Activated effector memory CD4-positive, alpha-beta T cell treated with anti-CD3 and anti-CD28 coated beads, Interleukin-2, amount 50 U/mL, for 16 hours (primary cell): ENCODE data around the gene SYNE2.

Source experiments
- DNase-seq: peaks from one replicate; pipeline ENCODE4 v3.0.0-alpha.2; 2020

Gene SYNE2

GRCh38 chr14:63875311-63875710 is 22.5 kb downstream of the SYNE2 start:
- no peak for DNase-seq

- DNase-seq = no peak
Measured at GRCh38 chr14:63877550-63877939, 24.7 kb downstream of the SYNE2 start.

GRCh38 chr14:63878052-63878451 is 25.2 kb downstream of the SYNE2 start:
- DNase-seq = no peak

- DNase-seq = no peak
Measured at GRCh38 chr14:63878792-63879191, 26.0 kb downstream of the SYNE2 start.

- DNase-seq = no peak
Measured at GRCh38 chr14:63881926-63882325, 29.1 kb downstream of the SYNE2 start.

GRCh38 chr14:63887899-63888298 is 35.1 kb downstream of the SYNE2 start:
- DNase-seq = no peak

- no peak for DNase-seq
Measured at GRCh38 chr14:63890553-63890952, 37.7 kb downstream of the SYNE2 start.

- no peak for DNase-seq
Measured at GRCh38 chr14:63891148-63891975, 38.6 kb downstream of the SYNE2 start.

- no peak for DNase-seq
Measured at GRCh38 chr14:63892265-63892664, 39.5 kb downstream of the SYNE2 start.

- DNase-seq = no peak
Measured at GRCh38 chr14:63893701-63894458, 41.1 kb downstream of the SYNE2 start.

- no peak for DNase-seq
Measured at GRCh38 chr14:63895510-63895909, 42.7 kb downstream of the SYNE2 start.

GRCh38 chr14:63896278-63896720 is 43.5 kb downstream of the SYNE2 start:
- DNase-seq = no peak

- DNase-seq = no peak
Measured at GRCh38 chr14:63897721-63898163, 44.9 kb downstream of the SYNE2 start.

- no peak for DNase-seq
Measured at GRCh38 chr14:63899953-63900352, 47.1 kb downstream of the SYNE2 start.

GRCh38 chr14:63901434-63902085 is 48.8 kb downstream of the SYNE2 start:
- DNase-seq = no peak

- DNase-seq = no peak
Measured at GRCh38 chr14:63902375-63902976, 49.7 kb downstream of the SYNE2 start.

GRCh38 chr14:63904724-63905123 is 51.9 kb downstream of the SYNE2 start:
- no peak for DNase-seq

GRCh38 chr14:63905370-63905769 is 52.6 kb downstream of the SYNE2 start:
- DNase-seq = no peak

- no peak for DNase-seq
Measured at GRCh38 chr14:63908667-63909264, 56.0 kb downstream of the SYNE2 start.

- DNase-seq = no peak
Measured at GRCh38 chr14:63909984-63910383, 57.2 kb downstream of the SYNE2 start.

- DNase-seq = no peak
Measured at GRCh38 chr14:63910583-63911363, 58.0 kb downstream of the SYNE2 start.

- DNase-seq = no peak
Measured at GRCh38 chr14:63911404-63911803, 58.6 kb downstream of the SYNE2 start.
